ENCODE data around the gene KBTBD12.
"Not testable (repeated sequence)": the region's sequence is repeated elsewhere in the genome, so short reads cannot be mapped to it uniquely, and the experiment has no call there.

Gene KBTBD12

GRCh38 chr3:127915115-127915936 is at the start of gene KBTBD12:
Gene KBTBD12, plus strand, starts transcription at chr3:127915232. Its CDS starts 7,830 bp downstream, at chr3:127923062.
- H3K4me1 Mint-ChIP-seq (ENCODE audit: low read depth): peaks cover 4% of the 10 kb centered on the region
- no peak within 1 kb of the TSS for H3K4me3 Mint-ChIP-seq
- H3K9me3 Mint-ChIP-seq: no peaks in the 10 kb centered on the region
- no peaks in the 10 kb centered on the region for H3K36me3 Mint-ChIP-seq (ENCODE audit: low read depth)
- H3K27me3 Mint-ChIP-seq (ENCODE audit: low read depth): peaks cover 51% of the 10 kb centered on the region
- no peak within 1 kb of the TSS for H3K27ac Mint-ChIP-seq

- no peaks in the 10 kb centered on the region for H3K36me3 Mint-ChIP-seq (ENCODE audit: low read depth)
- no peak overlapping the region for H3K27ac Mint-ChIP-seq
- H3K4me1 Mint-ChIP-seq (ENCODE audit: low read depth): no peaks in the 10 kb centered on the region
Observed at GRCh38 chr3:127865941-127866340, 49.1 kb upstream of the KBTBD12 start.

GRCh38 chr3:127867412-127867811 is 47.6 kb upstream of the KBTBD12 start:
- no peak overlapping the region for H3K27ac Mint-ChIP-seq
- H3K27me3 Mint-ChIP-seq (ENCODE audit: low read depth): peaks cover 3% of the 10 kb centered on the region
- no peaks in the 10 kb centered on the region for H3K36me3 Mint-ChIP-seq (ENCODE audit: low read depth)
- no peaks in the 10 kb centered on the region for H3K4me1 Mint-ChIP-seq (ENCODE audit: low read depth)
- H3K9me3 Mint-ChIP-seq: no peaks in the 10 kb centered on the region
- no peak overlapping the region for H3K4me3 Mint-ChIP-seq

More at GRCh38 chr3:127865941-127866340, 49.1 kb upstream of the KBTBD12 start:
- peaks cover 3% of the 10 kb centered on the region for H3K27me3 Mint-ChIP-seq (ENCODE audit: low read depth)
- no peak overlapping the region for H3K4me3 Mint-ChIP-seq
- no peaks in the 10 kb centered on the region for H3K9me3 Mint-ChIP-seq

GRCh38 chr3:127867986-127868385 is 47.0 kb upstream of the KBTBD12 start:
- H3K27me3 Mint-ChIP-seq (ENCODE audit: low read depth): peaks cover 3% of the 10 kb centered on the region
- no peak overlapping the region for H3K4me3 Mint-ChIP-seq
- H3K36me3 Mint-ChIP-seq (ENCODE audit: low read depth): no peaks in the 10 kb centered on the region
- no peak overlapping the region for H3K27ac Mint-ChIP-seq
- no peaks in the 10 kb centered on the region for H3K4me1 Mint-ChIP-seq (ENCODE audit: low read depth)
- no peaks in the 10 kb centered on the region for H3K9me3 Mint-ChIP-seq

GRCh38 chr3:127870156-127870555 is 44.9 kb upstream of the KBTBD12 start:
- no peak overlapping the region for H3K27ac Mint-ChIP-seq
- no peaks in the 10 kb centered on the region for H3K9me3 Mint-ChIP-seq
- no peaks in the 10 kb centered on the region for H3K4me1 Mint-ChIP-seq (ENCODE audit: low read depth)
- H3K27me3 Mint-ChIP-seq (ENCODE audit: low read depth): peaks cover 3% of the 10 kb centered on the region
- H3K36me3 Mint-ChIP-seq (ENCODE audit: low read depth): no peaks in the 10 kb centered on the region
- H3K4me3 Mint-ChIP-seq: no peak overlapping the region

- not testable (repeated sequence) for H3K4me1 Mint-ChIP-seq (ENCODE audit: low read depth); H3K36me3 Mint-ChIP-seq (ENCODE audit: low read depth); H3K4me3 Mint-ChIP-seq; H3K27ac Mint-ChIP-seq; H3K9me3 Mint-ChIP-seq; H3K27me3 Mint-ChIP-seq (ENCODE audit: low read depth)
Observed at GRCh38 chr3:127874097-127874496, 40.9 kb upstream of the KBTBD12 start.

- no peak overlapping the region for H3K4me3 Mint-ChIP-seq
- H3K27ac Mint-ChIP-seq: no peak overlapping the region
- H3K9me3 Mint-ChIP-seq: no peaks in the 10 kb centered on the region
- H3K27me3 Mint-ChIP-seq (ENCODE audit: low read depth): no peaks in the 10 kb centered on the region
- no peaks in the 10 kb centered on the region for H3K4me1 Mint-ChIP-seq (ENCODE audit: low read depth)
- no peaks in the 10 kb centered on the region for H3K36me3 Mint-ChIP-seq (ENCODE audit: low read depth)
Observed at GRCh38 chr3:127881586-127881985, 33.4 kb upstream of the KBTBD12 start.

- no peak overlapping the region for H3K4me3 Mint-ChIP-seq
- no peaks in the 10 kb centered on the region for H3K27me3 Mint-ChIP-seq (ENCODE audit: low read depth)
- peaks cover 2% of the 10 kb centered on the region for H3K4me1 Mint-ChIP-seq (ENCODE audit: low read depth)
- H3K9me3 Mint-ChIP-seq: no peaks in the 10 kb centered on the region
- H3K27ac Mint-ChIP-seq: no peak overlapping the region
- no peaks in the 10 kb centered on the region for H3K36me3 Mint-ChIP-seq (ENCODE audit: low read depth)
Observed at GRCh38 chr3:127884041-127884440, 31.0 kb upstream of the KBTBD12 start.

GRCh38 chr3:127886231-127886955 is 28.6 kb upstream of the KBTBD12 start:
- Mint-ChIP-seq H3K36me3 (ENCODE audit: low read depth) (peaks cover 4% of the 10 kb centered on the region), H3K4me1 (ENCODE audit: low read depth) (peaks cover 8% of the 10 kb centered on the region), H3K4me3 (no peak overlapping the region), H3K27me3 (ENCODE audit: low read depth) (no peaks in the 10 kb centered on the region), H3K27ac (no peak overlapping the region), H3K9me3 (peaks cover 15% of the 10 kb centered on the region)

GRCh38 chr3:127886956-127887231 is 28.1 kb upstream of the KBTBD12 start:
- H3K4me3 Mint-ChIP-seq: no peak overlapping the region
- H3K27ac Mint-ChIP-seq: no peak overlapping the region
- peaks cover 15% of the 10 kb centered on the region for H3K9me3 Mint-ChIP-seq
- peaks cover 4% of the 10 kb centered on the region for H3K36me3 Mint-ChIP-seq (ENCODE audit: low read depth)
- no peaks in the 10 kb centered on the region for H3K27me3 Mint-ChIP-seq (ENCODE audit: low read depth)
- peaks cover 8% of the 10 kb centered on the region for H3K4me1 Mint-ChIP-seq (ENCODE audit: low read depth)

- peaks cover 8% of the 10 kb centered on the region for H3K4me1 Mint-ChIP-seq (ENCODE audit: low read depth)
- H3K27me3 Mint-ChIP-seq (ENCODE audit: low read depth): no peaks in the 10 kb centered on the region
- H3K4me3 Mint-ChIP-seq: no peak overlapping the region
- H3K27ac Mint-ChIP-seq: no peak overlapping the region
- peaks cover 5% of the 10 kb centered on the region for H3K36me3 Mint-ChIP-seq (ENCODE audit: low read depth)
- H3K9me3 Mint-ChIP-seq: peaks cover 19% of the 10 kb centered on the region
Observed at GRCh38 chr3:127887321-127887720, 27.7 kb upstream of the KBTBD12 start.

- no peaks in the 10 kb centered on the region for H3K27me3 Mint-ChIP-seq (ENCODE audit: low read depth)
- no peak overlapping the region for H3K27ac Mint-ChIP-seq
- H3K9me3 Mint-ChIP-seq: peaks cover 25% of the 10 kb centered on the region
- H3K36me3 Mint-ChIP-seq (ENCODE audit: low read depth): peaks cover 5% of the 10 kb centered on the region
- peaks cover 8% of the 10 kb centered on the region for H3K4me1 Mint-ChIP-seq (ENCODE audit: low read depth)
- H3K4me3 Mint-ChIP-seq: no peak overlapping the region
Observed at GRCh38 chr3:127888156-127888555, 26.9 kb upstream of the KBTBD12 start.

GRCh38 chr3:127888564-127889107 is 26.4 kb upstream of the KBTBD12 start:
- Mint-ChIP-seq H3K9me3 (peaks cover 25% of the 10 kb centered on the region), H3K36me3 (ENCODE audit: low read depth) (peaks cover 5% of the 10 kb centered on the region), H3K4me3 (no peak overlapping the region), H3K27me3 (ENCODE audit: low read depth) (no peaks in the 10 kb centered on the region), H3K4me1 (ENCODE audit: low read depth) (peaks cover 8% of the 10 kb centered on the region), H3K27ac (no peak overlapping the region)

- H3K27ac Mint-ChIP-seq: no peak overlapping the region
- peaks cover 25% of the 10 kb centered on the region for H3K9me3 Mint-ChIP-seq
- peaks cover 8% of the 10 kb centered on the region for H3K4me1 Mint-ChIP-seq (ENCODE audit: low read depth)
- no peak overlapping the region for H3K4me3 Mint-ChIP-seq
- H3K36me3 Mint-ChIP-seq (ENCODE audit: low read depth): peaks cover 5% of the 10 kb centered on the region
- no peaks in the 10 kb centered on the region for H3K27me3 Mint-ChIP-seq (ENCODE audit: low read depth)
Observed at GRCh38 chr3:127889461-127889863, 25.6 kb upstream of the KBTBD12 start.

Data from T-helper 1 cell treated with Interleukin-12 subunit alpha and Interleukin-12 subunit beta and Interleukin-4 antibody, amounts not matched to agents 30 μg/mL and 1 μg/mL, for 36 hours (primary cell).